Keratinocyte (primary cell): ENCODE results near the gene ATP1A1.

Experiments used
- EZH2 ChIP-seq: IDR thresholded peaks from one replicate; pipeline ENCODE4 v1.6.1; 2012; ENCODE audit warnings: inconsistent platforms, mild to moderate bottlenecking, low read length, moderate library complexity
- TF ChIP-seq, protein P1 (sequence below), 3 experiments: IDR thresholded peaks in 1 of 3; conservative IDR thresholded peaks in 1 of 3; optimal IDR thresholded peaks in 1 of 3; 2 replicates in 2 of 3; 3 replicates in 1 of 3; pipeline versions ENCODE3 to v1.5.1; 2011; ENCODE audit warnings: low read length in 3 of 3, mild to moderate bottlenecking in 3 of 3, moderate library complexity in 2 of 3, control low read depth in 1 of 3, inconsistent platforms in 1 of 3; ENCODE audit not compliant: insufficient read depth in 2 of 3; ENCODE audit errors: extremely low read depth in 1 of 3

DNA sequence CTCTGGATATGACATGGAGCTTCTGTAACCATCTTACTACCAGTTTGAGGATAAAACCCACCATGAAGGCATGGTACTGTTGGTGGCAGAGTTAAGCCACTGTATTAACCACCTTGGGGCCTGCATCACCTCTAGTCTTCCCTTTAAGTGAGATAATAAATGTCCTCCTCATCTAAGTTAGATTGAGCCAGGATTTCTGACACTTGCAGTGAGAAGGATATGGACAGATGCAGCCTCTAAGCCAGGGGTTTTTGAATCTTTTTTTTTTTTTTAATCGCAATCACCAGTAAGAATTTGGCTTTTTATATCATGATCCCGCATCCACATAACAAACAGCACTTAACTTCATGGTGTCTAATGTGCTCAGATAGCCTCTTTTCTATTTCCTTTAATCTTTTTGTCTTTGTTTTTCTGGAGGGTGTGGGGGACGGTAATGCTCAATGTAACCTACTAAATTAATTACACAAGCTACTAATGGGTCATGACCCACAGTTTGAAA, 42.2 kb downstream of the ATP1A1 start:
- TF ChIP-seq, protein P1, sequence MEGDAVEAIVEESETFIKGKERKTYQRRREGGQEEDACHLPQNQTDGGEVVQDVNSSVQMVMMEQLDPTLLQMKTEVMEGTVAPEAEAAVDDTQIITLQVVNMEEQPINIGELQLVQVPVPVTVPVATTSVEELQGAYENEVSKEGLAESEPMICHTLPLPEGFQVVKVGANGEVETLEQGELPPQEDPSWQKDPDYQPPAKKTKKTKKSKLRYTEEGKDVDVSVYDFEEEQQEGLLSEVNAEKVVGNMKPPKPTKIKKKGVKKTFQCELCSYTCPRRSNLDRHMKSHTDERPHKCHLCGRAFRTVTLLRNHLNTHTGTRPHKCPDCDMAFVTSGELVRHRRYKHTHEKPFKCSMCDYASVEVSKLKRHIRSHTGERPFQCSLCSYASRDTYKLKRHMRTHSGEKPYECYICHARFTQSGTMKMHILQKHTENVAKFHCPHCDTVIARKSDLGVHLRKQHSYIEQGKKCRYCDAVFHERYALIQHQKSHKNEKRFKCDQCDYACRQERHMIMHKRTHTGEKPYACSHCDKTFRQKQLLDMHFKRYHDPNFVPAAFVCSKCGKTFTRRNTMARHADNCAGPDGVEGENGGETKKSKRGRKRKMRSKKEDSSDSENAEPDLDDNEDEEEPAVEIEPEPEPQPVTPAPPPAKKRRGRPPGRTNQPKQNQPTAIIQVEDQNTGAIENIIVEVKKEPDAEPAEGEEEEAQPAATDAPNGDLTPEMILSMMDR (optimal IDR thresholded peaks at IDR 0.05 in 1 of 3, IDR thresholded peaks at IDR 0.05 in 1 of 3, conservative IDR thresholded peaks at IDR 0.05 in 1 of 3; ENCODE audit: extremely low read depth in 1 of 3, insufficient read depth in 2 of 3, low read length in 3 of 3), result no peak
- no peak for TF ChIP-seq EZH2
